Measurements from ENCODE around the gene HOPX. TPM values are rescaled to one million over a fixed set of nuclear protein-coding genes. Genes with fewer than 3 reads are reported as not detected.
"Not testable (repeated sequence)": the region's sequence is repeated elsewhere in the genome, so short reads cannot be mapped to it uniquely, and the experiment has no call there.

HOPX gene
- 0.96 and 3.0 TPM in 2 replicates for total RNA-seq

DNA sequence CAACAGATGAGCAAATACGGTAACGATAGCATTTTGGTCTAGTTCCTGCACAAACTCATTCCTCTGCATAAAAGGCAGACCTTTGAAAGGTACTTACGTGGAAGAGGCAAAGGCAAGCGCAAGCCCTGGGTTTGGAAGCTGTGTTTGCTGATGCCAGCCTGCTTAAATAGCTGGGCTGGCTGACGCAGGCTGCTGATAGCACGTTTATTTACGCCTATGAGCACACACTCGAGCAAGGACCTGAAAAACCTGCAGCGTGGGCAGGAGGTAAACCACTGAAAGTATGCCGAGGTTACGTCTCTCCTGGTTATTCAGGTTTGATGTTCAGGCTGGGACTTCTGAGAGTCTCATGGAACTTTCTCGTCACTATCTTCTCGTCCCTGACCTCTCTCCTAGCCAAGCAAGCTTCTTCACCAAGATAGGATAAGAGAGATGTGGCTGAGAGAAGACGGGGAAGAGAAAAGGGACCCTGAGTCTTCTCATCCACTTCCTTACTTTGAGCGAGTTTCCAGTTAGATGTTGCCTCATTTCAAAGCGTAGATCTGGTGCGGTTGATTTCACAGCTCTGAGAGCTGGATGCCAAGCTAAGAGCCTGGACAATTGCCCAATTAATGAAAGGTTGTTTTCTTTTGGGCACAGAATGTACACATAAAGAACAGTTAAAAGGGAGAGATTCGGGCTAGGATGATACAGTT is at the start of gene HOPX:
HOPX (minus strand) TSS at position 139 of the 695 bp plus-strand sequence. CDS start 23,480 bp downstream, outside the sequence.
- TF ChIP-seq, protein P1, sequence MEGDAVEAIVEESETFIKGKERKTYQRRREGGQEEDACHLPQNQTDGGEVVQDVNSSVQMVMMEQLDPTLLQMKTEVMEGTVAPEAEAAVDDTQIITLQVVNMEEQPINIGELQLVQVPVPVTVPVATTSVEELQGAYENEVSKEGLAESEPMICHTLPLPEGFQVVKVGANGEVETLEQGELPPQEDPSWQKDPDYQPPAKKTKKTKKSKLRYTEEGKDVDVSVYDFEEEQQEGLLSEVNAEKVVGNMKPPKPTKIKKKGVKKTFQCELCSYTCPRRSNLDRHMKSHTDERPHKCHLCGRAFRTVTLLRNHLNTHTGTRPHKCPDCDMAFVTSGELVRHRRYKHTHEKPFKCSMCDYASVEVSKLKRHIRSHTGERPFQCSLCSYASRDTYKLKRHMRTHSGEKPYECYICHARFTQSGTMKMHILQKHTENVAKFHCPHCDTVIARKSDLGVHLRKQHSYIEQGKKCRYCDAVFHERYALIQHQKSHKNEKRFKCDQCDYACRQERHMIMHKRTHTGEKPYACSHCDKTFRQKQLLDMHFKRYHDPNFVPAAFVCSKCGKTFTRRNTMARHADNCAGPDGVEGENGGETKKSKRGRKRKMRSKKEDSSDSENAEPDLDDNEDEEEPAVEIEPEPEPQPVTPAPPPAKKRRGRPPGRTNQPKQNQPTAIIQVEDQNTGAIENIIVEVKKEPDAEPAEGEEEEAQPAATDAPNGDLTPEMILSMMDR (IDR thresholded peaks at IDR 0.05; ENCODE audit: insufficient read depth, low read length, poor library complexity, severe bottlenecking): no peak
- H3K36me3 ChIP-seq (ENCODE audit: control insufficient read depth, insufficient read depth, low read length): no peaks in the 10 kb centered on the region
- H3K4me3 ChIP-seq (ENCODE audit: low read depth, low read length): no peak within 1 kb of the TSS
- no peaks in the 10 kb centered on the region for H3K27me3 ChIP-seq (ENCODE audit: control insufficient read depth, insufficient read depth, low read length)
- DNase-seq (ENCODE audit: low read depth): peak; percentile 19

DNA sequence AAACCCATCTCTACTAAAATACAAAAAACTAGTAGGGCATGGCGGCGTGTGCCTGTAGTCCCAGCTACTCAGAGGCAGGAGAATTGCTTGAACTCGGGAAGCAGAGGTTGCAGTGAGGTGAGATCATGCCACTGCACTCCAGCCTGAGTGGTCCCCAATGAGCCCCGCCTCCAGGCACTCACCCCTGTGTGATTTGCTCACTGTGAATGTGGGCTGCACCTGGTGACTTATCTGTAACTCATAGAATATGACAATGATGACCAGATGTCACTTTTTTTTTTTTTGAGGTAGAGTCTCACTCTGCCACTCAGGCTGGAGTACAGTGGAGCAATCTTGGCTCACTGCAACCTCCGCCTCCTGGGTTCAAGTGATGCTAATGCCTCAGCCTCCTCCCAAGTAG is 49.0 kb upstream of the HOPX start:
- no peak for DNase-seq (ENCODE audit: low read depth)
- no peak overlapping the region for H3K4me3 ChIP-seq (ENCODE audit: low read depth, low read length)
- no peaks in the 10 kb centered on the region for H3K27me3 ChIP-seq (ENCODE audit: control insufficient read depth, insufficient read depth, low read length)
- TF ChIP-seq, protein P1 (IDR thresholded peaks at IDR 0.05; ENCODE audit: insufficient read depth, low read length, poor library complexity, severe bottlenecking): no peak
- no peaks in the 10 kb centered on the region for H3K36me3 ChIP-seq (ENCODE audit: control insufficient read depth, insufficient read depth, low read length)

GRCh38 chr4:56728512-56728911 is 47.4 kb upstream of the HOPX start:
- TF ChIP-seq, protein P1 (IDR thresholded peaks at IDR 0.05; ENCODE audit: insufficient read depth, low read length, poor library complexity, severe bottlenecking): no peak
- H3K27me3 ChIP-seq (ENCODE audit: control insufficient read depth, insufficient read depth, low read length): no peaks in the 10 kb centered on the region
- peak; percentile 44 for DNase-seq (ENCODE audit: low read depth)
- no peak overlapping the region for H3K4me3 ChIP-seq (ENCODE audit: low read depth, low read length)
- no peaks in the 10 kb centered on the region for H3K36me3 ChIP-seq (ENCODE audit: control insufficient read depth, insufficient read depth, low read length)

- H3K4me3 ChIP-seq (ENCODE audit: low read depth, low read length): no peak overlapping the region
- TF ChIP-seq, protein P1 (IDR thresholded peaks at IDR 0.05; ENCODE audit: insufficient read depth, low read length, poor library complexity, severe bottlenecking): no peak
- no peaks in the 10 kb centered on the region for H3K36me3 ChIP-seq (ENCODE audit: control insufficient read depth, insufficient read depth, low read length)
- no peaks in the 10 kb centered on the region for H3K27me3 ChIP-seq (ENCODE audit: control insufficient read depth, insufficient read depth, low read length)
- no peak for DNase-seq (ENCODE audit: low read depth)
Observed at GRCh38 chr4:56727150-56727549, 46.1 kb upstream of the HOPX start.

- H3K36me3 ChIP-seq (ENCODE audit: control insufficient read depth, insufficient read depth, low read length); H3K27me3 ChIP-seq (ENCODE audit: control insufficient read depth, insufficient read depth, low read length); DNase-seq (ENCODE audit: low read depth); H3K4me3 ChIP-seq (ENCODE audit: low read depth, low read length): not testable (repeated sequence)
Observed at GRCh38 chr4:56726593-56726992, 45.5 kb upstream of the HOPX start.

DNA sequence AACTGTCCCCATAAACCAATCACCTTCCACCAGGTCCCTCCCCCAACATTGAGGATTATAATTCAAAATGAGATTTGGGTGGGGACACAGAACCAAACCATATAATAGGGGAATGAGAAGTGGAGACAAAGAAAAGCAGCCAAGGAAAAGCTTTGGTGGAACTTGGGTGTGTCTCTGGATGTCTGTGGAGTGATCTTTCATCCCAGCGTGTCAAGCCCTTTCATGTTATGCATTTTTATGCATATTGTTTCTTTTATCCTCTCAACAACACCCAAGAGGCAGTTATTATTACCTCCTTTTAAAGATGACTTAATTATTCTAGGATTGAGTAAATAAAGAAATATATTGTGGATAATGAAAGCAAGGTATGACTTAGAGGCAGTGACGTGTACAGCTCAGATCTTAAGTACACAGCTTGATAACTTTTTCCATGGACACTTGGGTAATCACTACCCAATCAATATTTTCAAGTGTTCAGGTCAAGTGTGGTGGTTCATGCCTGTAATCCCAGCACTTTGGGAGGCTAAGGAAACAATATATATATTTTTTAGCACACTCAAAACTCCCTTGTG is 42.6 kb upstream of the HOPX start:
- no peaks in the 10 kb centered on the region for H3K27me3 ChIP-seq (ENCODE audit: control insufficient read depth, insufficient read depth, low read length)
- H3K36me3 ChIP-seq (ENCODE audit: control insufficient read depth, insufficient read depth, low read length): no peaks in the 10 kb centered on the region
- DNase-seq (ENCODE audit: low read depth): no peak
- TF ChIP-seq, protein P1 (IDR thresholded peaks at IDR 0.05; ENCODE audit: insufficient read depth, low read length, poor library complexity, severe bottlenecking): no peak
- H3K4me3 ChIP-seq (ENCODE audit: low read depth, low read length): no peak overlapping the region

Data from kidney epithelial cell (primary cell).